Measurements from ENCODE around the gene ACAP1.

Gene ACAP1

GRCh38 chr17:7389924-7390910 is 53.9 kb downstream of the ACAP1 start:
- no peak for DNase-seq (ENCODE audit: low read depth)

GRCh38 chr17:7391307-7391706 is 55.0 kb downstream of the ACAP1 start:
- no peak for DNase-seq (ENCODE audit: low read depth)

- DNase-seq (ENCODE audit: low read depth): no peak
Observed at GRCh38 chr17:7392696-7393612, 56.6 kb downstream of the ACAP1 start.

GRCh38 chr17:7393613-7394451 is 57.5 kb downstream of the ACAP1 start:
- DNase-seq (ENCODE audit: low read depth): no peak

GRCh38 chr17:7394452-7395191 is 58.3 kb downstream of the ACAP1 start, which contains the start of gene PLSCR3:
Gene PLSCR3 (minus strand): TSS chr17:7394525. CDS start chr17:7394110, 415 bp downstream.
- peak; percentile 76 for DNase-seq (ENCODE audit: low read depth)

GRCh38 chr17:7396147-7396546 is 59.8 kb downstream of the ACAP1 start:
- DNase-seq (ENCODE audit: low read depth): no peak

GRCh38 chr17:7398612-7399011 is 62.3 kb downstream of the ACAP1 start:
- no peak for DNase-seq (ENCODE audit: low read depth)

All from stimulated activated CD8-positive, alpha-beta memory T cell treated with anti-CD3 and anti-CD28 coated beads, Interleukin-15, amount 100 ng/mL, for 24 hours (primary cell).